ENCODE results near the gene MAJIN. TPM values are rescaled to one million over a fixed set of nuclear protein-coding genes. Genes with fewer than 3 reads are reported as not detected.

MAJIN gene
- total RNA-seq, 1 donor, result not detected

GRCh38 chr11:64933213-64933934, 38.5 kb downstream of the MAJIN start:
- no peak for TF ChIP-seq CTCF (IDR thresholded peaks at IDR 0.05; ENCODE audit: insufficient read depth, low read depth, low read length)
- H3K4me3 ChIP-seq (ENCODE audit: low read depth, low read length), result no peak overlapping the region
- no peak for DNase-seq (ENCODE audit: low read depth)

- no peak for TF ChIP-seq CTCF (IDR thresholded peaks at IDR 0.05; ENCODE audit: insufficient read depth, low read depth, low read length)
- DNase-seq (ENCODE audit: low read depth), result no peak
- no peak overlapping the region for H3K4me3 ChIP-seq (ENCODE audit: low read depth, low read length)
Observed at GRCh38 chr11:64932324-64932723, 39.6 kb downstream of the MAJIN start.

- TF ChIP-seq CTCF (IDR thresholded peaks at IDR 0.05; ENCODE audit: insufficient read depth, low read depth, low read length), result no peak
- no peak overlapping the region for H3K4me3 ChIP-seq (ENCODE audit: low read depth, low read length)
- DNase-seq (ENCODE audit: low read depth), result no peak
Observed at GRCh38 chr11:64931290-64931689, 40.6 kb downstream of the MAJIN start.

- no peak for TF ChIP-seq CTCF (IDR thresholded peaks at IDR 0.05; ENCODE audit: insufficient read depth, low read depth, low read length)
- no peak for DNase-seq (ENCODE audit: low read depth)
- H3K4me3 ChIP-seq (ENCODE audit: low read depth, low read length), result no peak overlapping the region
Observed at GRCh38 chr11:64930340-64930739, 41.6 kb downstream of the MAJIN start.

GRCh38 chr11:64929625-64930024, 42.3 kb downstream of the MAJIN start:
- no peak for TF ChIP-seq CTCF (IDR thresholded peaks at IDR 0.05; ENCODE audit: insufficient read depth, low read depth, low read length)
- DNase-seq (ENCODE audit: low read depth), result no peak
- no peak overlapping the region for H3K4me3 ChIP-seq (ENCODE audit: low read depth, low read length)

GRCh38 chr11:64928957-64929356, 43.0 kb downstream of the MAJIN start:
- no peak for DNase-seq (ENCODE audit: low read depth)
- no peak for TF ChIP-seq CTCF (IDR thresholded peaks at IDR 0.05; ENCODE audit: insufficient read depth, low read depth, low read length)

GRCh38 chr11:64926689-64927088, 45.2 kb downstream of the MAJIN start:
- no peak for DNase-seq (ENCODE audit: low read depth)
- TF ChIP-seq CTCF (IDR thresholded peaks at IDR 0.05; ENCODE audit: insufficient read depth, low read depth, low read length), result no peak
- H3K4me3 ChIP-seq (ENCODE audit: low read depth, low read length), result no peak overlapping the region

More at GRCh38 chr11:64928957-64929356, 43.0 kb downstream of the MAJIN start:
- H3K4me3 ChIP-seq (ENCODE audit: low read depth, low read length), result no peak overlapping the region
